Bronchial epithelial cell (primary cell): Measurements from ENCODE around the gene EIF3B. TPM values are rescaled to one million over a fixed set of nuclear protein-coding genes. Genes with fewer than 3 reads are reported as not detected.

Source experiments
- DNase-seq: peaks from one replicate; pipeline ENCODE4 v3.0.0-alpha.2; 2010; ENCODE audit warnings: low read depth
- FAIRE-seq: peaks from 2 replicates; lab custom pipeline; 2011; peaks lifted over from hg19 to GRCh38; lab: Jason Lieb, UNC
- H3K27me3 ChIP-seq: 2 replicates; pipeline ENCODE4 v1.5.1; 2011; ENCODE audit warnings: low read length; ENCODE audit not compliant: control insufficient read depth, insufficient read depth
- H3K36me3 ChIP-seq: 2 replicates; pipeline ENCODE4 v1.5.1; 2011; ENCODE audit warnings: low read length; ENCODE audit not compliant: control insufficient read depth, insufficient read depth
- H3K4me3 ChIP-seq: 2 replicates; pipeline ENCODE4 v1.5.1; 2011; ENCODE audit warnings: mild to moderate bottlenecking, low read depth, low read length, control low read depth
- total RNA-seq: library from RNA; depleted of rRNA; stranded (reverse); fragments of >200 nt; gene quantifications from 2 replicates; pipeline ENCODE4 v1.2.1, GENCODE V29; 2014
- TF ChIP-seq, protein P1 (sequence below): IDR thresholded peaks from 2 replicates; pipeline ENCODE4 v1.5.1; 2011; ENCODE audit warnings: mild to moderate bottlenecking, moderate library complexity, low read length, control low read depth, inconsistent platforms; ENCODE audit not compliant: insufficient read depth, severe bottlenecking

EIF3B gene
- total RNA-seq, 1 donor from 2014 or later: 262 TPM

DNA sequence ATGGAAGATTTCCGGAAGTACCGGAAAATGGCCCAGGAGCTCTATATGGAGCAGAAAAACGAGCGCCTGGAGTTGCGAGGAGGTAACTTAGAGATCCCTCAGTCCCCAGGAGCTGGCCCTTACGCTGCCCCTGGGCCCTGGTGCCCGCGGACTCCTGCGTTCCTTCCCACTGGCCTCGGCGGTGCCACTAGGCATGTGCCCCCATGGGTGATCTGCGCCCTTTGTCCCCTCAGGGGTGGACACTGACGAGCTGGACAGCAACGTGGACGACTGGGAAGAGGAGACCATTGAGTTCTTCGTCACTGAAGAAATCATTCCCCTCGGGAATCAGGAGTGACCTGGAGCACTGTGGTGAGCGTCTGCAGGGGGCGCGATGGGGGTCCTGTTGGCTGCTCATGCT, 24.5 kb downstream of the EIF3B start:
- DNase-seq: no peak

DNA sequence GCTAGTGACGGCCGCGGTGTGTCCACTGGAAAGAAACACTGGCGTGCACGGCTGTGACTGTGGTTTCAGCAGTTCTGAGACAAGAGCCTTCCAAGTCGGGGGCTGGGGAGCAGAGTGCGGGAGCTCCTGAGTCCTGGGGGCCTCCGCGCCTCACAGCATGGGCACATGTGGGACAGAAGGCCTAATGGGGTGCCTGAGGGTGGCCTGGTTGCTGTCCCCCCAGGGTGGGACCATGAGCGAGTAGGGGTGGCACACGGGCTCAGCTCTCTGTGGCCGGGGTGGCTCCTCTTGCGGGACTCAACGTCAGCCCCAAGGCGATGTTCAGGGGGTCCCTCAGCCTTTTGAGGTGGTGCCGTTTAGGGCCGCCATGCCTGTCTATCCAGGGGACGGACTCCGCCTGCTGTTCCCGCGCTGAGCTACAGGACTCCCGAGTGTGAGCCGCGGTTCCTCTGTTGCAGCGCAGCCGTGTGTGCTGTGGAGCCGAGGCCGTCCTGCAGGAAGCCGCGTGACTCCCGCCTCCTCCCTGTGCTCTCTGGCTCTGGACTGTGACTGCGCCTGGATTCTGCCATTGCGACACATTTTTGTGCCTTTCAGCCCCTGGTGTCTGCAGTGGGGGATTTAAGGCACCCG, 25.3 kb downstream of the EIF3B start:
- Histone ChIP-seq H3K27me3 (no peaks in the 10 kb centered on the region), H3K36me3 (peaks cover 38% of the 10 kb centered on the region), H3K4me3 (no peak overlapping the region)
- TF ChIP-seq, protein P1, sequence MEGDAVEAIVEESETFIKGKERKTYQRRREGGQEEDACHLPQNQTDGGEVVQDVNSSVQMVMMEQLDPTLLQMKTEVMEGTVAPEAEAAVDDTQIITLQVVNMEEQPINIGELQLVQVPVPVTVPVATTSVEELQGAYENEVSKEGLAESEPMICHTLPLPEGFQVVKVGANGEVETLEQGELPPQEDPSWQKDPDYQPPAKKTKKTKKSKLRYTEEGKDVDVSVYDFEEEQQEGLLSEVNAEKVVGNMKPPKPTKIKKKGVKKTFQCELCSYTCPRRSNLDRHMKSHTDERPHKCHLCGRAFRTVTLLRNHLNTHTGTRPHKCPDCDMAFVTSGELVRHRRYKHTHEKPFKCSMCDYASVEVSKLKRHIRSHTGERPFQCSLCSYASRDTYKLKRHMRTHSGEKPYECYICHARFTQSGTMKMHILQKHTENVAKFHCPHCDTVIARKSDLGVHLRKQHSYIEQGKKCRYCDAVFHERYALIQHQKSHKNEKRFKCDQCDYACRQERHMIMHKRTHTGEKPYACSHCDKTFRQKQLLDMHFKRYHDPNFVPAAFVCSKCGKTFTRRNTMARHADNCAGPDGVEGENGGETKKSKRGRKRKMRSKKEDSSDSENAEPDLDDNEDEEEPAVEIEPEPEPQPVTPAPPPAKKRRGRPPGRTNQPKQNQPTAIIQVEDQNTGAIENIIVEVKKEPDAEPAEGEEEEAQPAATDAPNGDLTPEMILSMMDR: no peak
- FAIRE-seq (no peak), DNase-seq (no peak)

More for the DNA sequence above, 24.5 kb downstream of the EIF3B start:
- H3K36me3 ChIP-seq: peaks cover 45% of the 10 kb centered on the region
- no peak overlapping the region for H3K4me3 ChIP-seq
- H3K27me3 ChIP-seq: no peaks in the 10 kb centered on the region
- no peak for FAIRE-seq
- TF ChIP-seq, protein P1: no peak

DNA sequence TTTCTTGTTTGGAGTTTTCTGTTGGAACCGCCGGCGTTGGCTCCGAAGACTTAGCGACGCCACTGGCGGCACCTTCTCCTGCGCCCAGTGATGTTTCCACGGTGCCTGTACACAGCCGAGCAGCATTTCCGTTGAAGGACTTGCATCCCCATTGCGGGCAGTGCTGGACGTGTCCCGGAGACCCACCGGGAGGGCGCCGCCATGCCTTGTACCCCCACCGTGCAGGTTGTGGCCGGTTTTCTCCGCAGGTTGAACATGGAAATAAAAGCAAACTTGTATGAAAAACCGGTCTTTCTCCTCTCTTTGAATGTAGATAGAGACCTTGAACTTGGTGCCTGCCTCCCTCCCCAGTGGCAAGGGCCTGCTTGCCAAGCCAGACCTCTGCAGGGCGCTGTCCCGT, 25.8 kb downstream of the EIF3B start:
- H3K36me3 ChIP-seq: peaks cover 34% of the 10 kb centered on the region
- FAIRE-seq: no peak
- H3K27me3 ChIP-seq: no peaks in the 10 kb centered on the region
- no peak overlapping the region for H3K4me3 ChIP-seq
- DNase-seq: no peak
- TF ChIP-seq, protein P1: no peak

DNA sequence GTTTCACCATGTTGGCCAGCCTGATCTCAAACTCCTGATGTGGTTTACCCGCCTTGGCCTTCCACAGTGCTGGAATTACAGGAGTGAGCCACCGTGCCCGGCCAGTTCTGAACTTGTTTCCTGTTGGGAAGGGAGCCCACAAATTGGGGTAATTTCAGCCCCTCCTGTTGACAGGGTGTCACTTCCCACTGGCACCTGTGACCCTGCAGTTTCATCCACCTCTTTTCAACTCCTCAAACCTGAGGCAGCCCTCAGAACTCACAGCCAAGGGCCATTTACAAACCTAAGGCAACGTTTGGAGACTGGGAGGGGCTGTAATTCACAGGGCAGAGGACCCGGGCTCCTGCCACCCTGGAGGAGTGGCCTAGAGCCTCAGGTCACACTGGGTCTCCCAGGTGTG, 26.6 kb downstream of the EIF3B start:
- FAIRE-seq (no peak), DNase-seq (no peak)
- H3K4me3 ChIP-seq: no peak overlapping the region
- peaks cover 29% of the 10 kb centered on the region for H3K36me3 ChIP-seq
- H3K27me3 ChIP-seq: no peaks in the 10 kb centered on the region
- TF ChIP-seq, protein P1: no peak

DNA sequence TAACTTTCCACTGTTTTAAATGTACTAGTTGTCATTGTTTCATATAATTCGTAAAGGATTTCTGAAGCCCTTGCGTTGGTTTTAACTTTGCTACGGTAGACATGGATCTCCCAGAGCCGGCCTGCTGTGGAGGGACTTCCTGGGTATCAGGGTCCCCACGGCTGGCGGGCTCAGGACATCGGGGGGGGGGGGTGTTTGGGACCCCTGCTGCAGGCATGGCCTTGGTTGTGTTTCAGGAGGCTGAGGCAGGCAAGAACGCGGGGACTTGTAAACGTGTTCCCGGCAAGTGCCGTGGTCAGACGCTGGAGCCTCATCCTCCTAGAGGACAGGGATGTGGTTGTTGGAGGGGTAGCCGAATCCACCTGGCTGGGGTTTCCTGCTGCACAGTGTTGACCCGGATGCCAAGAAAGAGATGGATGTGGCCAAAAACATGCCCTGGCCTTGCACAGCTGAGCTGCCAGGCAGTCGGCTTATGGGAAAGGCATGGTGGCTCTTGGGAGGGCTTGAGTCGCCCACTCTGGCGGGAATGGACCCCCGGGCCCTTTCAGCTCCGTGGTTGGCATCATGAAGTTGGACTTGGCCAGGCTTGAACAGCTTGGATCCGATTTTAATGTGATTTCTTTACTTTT, 27.4 kb downstream of the EIF3B start:
- Histone ChIP-seq H3K36me3 (peaks cover 21% of the 10 kb centered on the region), H3K4me3 (no peak overlapping the region), H3K27me3 (no peaks in the 10 kb centered on the region)
- TF ChIP-seq, protein P1: no peak
- FAIRE-seq (no peak), DNase-seq (no peak)
